Neural progenitor cell (in vitro differentiated cells): ENCODE measurements around the gene MTHFSD.

Source experiments
- CTCF ChIP-seq: fragments of 200-600 bp; sonication (generic); IDR thresholded peaks from 2 replicates; pipeline ENCODE4 v1.5.1; 2017; ENCODE audit warnings: antibody characterized with exemption, mild to moderate bottlenecking
- EZH2phosphoT487 ChIP-seq: fragments of 200-600 bp; sonication (generic); IDR thresholded peaks from 2 replicates; pipeline ENCODE4 v1.6.1; 2017; ENCODE audit warnings: antibody characterized with exemption

DNA sequence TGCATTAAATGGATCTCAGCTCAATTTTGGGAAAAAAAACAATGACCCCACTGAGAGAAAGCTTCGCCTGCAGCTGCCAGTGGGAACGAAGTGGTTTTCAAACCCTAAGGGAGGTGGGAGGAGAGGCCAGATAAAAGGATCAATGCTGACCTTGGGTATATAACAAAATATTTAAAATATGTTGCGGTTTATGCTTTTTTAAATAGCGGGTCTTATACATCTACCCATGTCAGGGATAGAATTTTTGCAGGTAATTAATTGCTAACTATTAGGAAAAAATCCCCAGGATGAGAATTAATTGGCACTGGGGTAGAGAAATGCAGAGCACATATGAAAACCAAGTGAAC, 55.6 kb downstream of the MTHFSD start:
- no peak for TF ChIP-seq EZH2phosphoT487
- TF ChIP-seq CTCF = no peak
